Vagina (tissue), 2 donors: ENCODE measurements around the gene BLMH.

Source experiments
- POLR2A ChIP-seq, 2 donors: fragments of 450-650 bp; IDR thresholded peaks; one replicate each; pipeline ENCODE4 v1.6.1; 2017; ENCODE audit warnings: antibody characterized with exemption in 2 of 2, mild to moderate bottlenecking in 2 of 2, moderate library complexity in 2 of 2
- TF ChIP-seq, protein P1 (sequence below), 3 experiments: fragments of 450-650 bp in 2 of 3; fragments of 200-600 bp in 1 of 3; sonication (generic) in 1 of 3; IDR thresholded peaks; one replicate each; pipeline ENCODE4 v1.5.1; 2017 to 2019; ENCODE audit warnings: antibody characterized with exemption in 3 of 3, mild to moderate bottlenecking in 2 of 3, moderate library complexity in 2 of 3

DNA sequence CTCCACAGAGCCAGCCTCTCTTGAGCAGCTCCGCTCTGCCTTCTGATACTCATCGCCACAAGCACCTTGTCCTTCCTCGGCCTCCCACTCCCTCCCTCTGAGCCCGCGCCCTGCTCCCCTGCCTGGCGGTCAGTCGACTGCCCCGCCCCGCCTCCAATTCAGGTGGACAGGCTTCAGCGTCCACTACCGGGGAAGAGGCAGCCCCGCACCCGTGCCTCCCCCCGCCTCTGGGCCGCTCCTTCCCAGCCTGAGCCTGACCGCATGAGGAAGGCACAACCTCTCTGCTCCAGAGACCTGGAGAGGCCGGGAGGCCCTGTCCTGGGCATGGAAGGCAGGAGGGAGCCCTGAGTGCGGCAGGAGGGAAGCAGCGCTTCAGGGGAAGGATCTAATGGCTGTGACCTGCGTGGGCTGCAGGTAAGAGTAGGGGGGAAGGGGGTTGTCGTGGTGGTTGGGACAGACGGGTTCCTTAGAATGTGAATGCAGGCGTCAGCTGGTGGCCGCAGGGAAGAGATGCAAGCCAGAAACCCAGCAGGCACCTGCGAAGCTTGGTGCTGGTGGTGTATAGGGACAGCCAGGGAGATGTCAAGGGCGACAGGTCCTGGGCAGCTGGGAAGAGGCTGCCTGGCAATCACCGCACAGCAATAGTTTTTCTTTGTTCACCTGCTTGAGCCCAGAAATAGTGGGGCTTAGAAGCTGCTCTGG, 53.2 kb downstream of the BLMH start:
- TF ChIP-seq, protein P1, sequence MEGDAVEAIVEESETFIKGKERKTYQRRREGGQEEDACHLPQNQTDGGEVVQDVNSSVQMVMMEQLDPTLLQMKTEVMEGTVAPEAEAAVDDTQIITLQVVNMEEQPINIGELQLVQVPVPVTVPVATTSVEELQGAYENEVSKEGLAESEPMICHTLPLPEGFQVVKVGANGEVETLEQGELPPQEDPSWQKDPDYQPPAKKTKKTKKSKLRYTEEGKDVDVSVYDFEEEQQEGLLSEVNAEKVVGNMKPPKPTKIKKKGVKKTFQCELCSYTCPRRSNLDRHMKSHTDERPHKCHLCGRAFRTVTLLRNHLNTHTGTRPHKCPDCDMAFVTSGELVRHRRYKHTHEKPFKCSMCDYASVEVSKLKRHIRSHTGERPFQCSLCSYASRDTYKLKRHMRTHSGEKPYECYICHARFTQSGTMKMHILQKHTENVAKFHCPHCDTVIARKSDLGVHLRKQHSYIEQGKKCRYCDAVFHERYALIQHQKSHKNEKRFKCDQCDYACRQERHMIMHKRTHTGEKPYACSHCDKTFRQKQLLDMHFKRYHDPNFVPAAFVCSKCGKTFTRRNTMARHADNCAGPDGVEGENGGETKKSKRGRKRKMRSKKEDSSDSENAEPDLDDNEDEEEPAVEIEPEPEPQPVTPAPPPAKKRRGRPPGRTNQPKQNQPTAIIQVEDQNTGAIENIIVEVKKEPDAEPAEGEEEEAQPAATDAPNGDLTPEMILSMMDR (IDR thresholded peaks at IDR 0.05) = no peak
- TF ChIP-seq POLR2A (IDR thresholded peaks at IDR 0.05) = no peak
